Nephron (organoid): ENCODE data around the gene SCNM1.

ENCODE experiments used
- H3K27ac Mint-ChIP-seq, 3 experiments: 2 replicates each; pipeline ENCODE4 v1.8.0; 2020; ENCODE audit warnings: mixed read lengths in 3 of 3, mild to moderate bottlenecking in 2 of 3, moderate library complexity in 1 of 3
- H3K27me3 Mint-ChIP-seq: 2 replicates; pipeline ENCODE4 v1.8.0; 2021; ENCODE audit warnings: low read depth, mild to moderate bottlenecking, moderate library complexity, mixed read lengths
- H3K36me3 Mint-ChIP-seq: 2 replicates; pipeline ENCODE4 v1.8.0; 2020; ENCODE audit warnings: low read depth, mixed read lengths
- H3K4me1 Mint-ChIP-seq: 2 replicates; pipeline ENCODE4 v1.8.0; 2020; ENCODE audit warnings: mixed read lengths
- H3K4me3 Mint-ChIP-seq, 3 experiments: 2 replicates each; pipeline ENCODE4 v1.8.0; 2020; ENCODE audit warnings: mild to moderate bottlenecking in 3 of 3, mixed read lengths in 3 of 3, moderate library complexity in 2 of 3
- H3K9me3 Mint-ChIP-seq: 2 replicates; pipeline ENCODE4 v1.8.0; 2020; ENCODE audit warnings: mixed read lengths
- CTCF ChIP-seq, 3 experiments: fragments of 200-600 bp; sonication (generic); IDR thresholded peaks; one replicate each; pipeline ENCODE4 v1.5.0; 2021; ENCODE audit warnings: antibody characterized with exemption in 3 of 3; ENCODE audit not compliant: unreplicated experiment in 3 of 3

The SCNM1 gene

DNA sequence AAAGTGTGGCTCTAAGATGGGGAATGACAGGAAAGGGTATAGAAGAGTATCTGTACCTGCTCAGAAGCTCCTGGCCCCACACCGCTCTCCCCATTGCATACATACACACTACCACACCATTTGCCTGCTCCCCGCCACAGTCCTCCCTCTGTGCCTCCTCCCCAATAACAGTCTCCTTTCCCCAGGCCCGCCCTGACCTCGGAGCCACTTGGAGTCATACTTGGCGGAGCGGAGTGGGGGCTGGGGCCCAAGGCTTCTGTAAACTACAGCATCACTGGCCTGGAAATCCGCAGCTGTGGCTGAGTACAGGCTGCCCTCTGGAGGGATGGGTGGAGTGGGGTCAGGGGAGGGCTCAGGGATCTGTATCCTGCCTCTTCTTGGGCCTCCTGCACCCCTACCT, 28.2 kb upstream of the SCNM1 start:
- Mint-ChIP-seq H3K36me3 (peaks cover 56% of the 10 kb centered on the region), H3K27ac (no peak overlapping the region), H3K9me3 (no peaks in the 10 kb centered on the region), H3K4me1 (peaks cover 15% of the 10 kb centered on the region), H3K4me3 (no peak overlapping the region), H3K27me3 (peaks cover 4% of the 10 kb centered on the region)
- TF ChIP-seq CTCF (IDR thresholded peaks at IDR 0.05; ENCODE audit: unreplicated experiment in 3 of 3): no peak

DNA sequence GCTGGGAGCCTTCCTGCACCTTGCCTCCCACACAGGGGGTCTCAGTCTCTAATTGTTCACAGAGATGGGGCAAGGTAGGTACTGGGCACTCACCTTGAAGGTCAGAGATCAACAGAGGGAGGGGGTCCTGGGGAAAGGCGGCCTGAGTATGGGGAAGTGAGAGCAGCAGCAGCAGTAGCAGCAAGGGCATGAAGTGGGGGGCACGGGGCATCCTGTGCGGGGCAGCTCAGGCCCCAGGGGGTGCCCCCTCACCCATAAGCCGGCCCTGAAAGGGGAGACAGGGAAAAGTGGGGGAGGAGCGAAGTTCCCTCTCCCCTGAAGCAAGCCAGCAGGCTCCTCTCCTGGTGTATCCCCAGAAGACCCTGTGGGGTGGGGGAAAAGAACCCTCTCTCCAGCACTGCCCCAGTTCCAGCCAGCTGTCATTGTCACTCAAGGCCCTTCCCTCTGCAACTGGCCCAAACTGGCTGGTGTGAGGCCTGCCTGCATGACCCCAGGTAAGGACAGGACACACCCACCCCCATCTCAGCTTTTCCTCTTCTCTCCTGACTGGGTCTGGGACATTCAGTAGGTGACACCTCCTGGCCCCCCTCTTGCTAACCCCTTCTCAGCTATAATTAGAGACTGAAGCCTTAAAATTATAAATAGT, 23.4 kb upstream of the SCNM1 start:
- peak overlapping the region; percentile 8 to 87 (median 66) for H3K4me3 Mint-ChIP-seq
- TF ChIP-seq CTCF (IDR thresholded peaks at IDR 0.05; ENCODE audit: unreplicated experiment in 3 of 3): no peak
- peaks cover 36% of the 10 kb centered on the region for H3K4me1 Mint-ChIP-seq
- peak overlapping the region; percentile 59 to 80 (median 65) for H3K27ac Mint-ChIP-seq
- no peaks in the 10 kb centered on the region for H3K9me3 Mint-ChIP-seq
- no peaks in the 10 kb centered on the region for H3K27me3 Mint-ChIP-seq
- H3K36me3 Mint-ChIP-seq: peaks cover 21% of the 10 kb centered on the region

GRCh38 chr1:151143057-151143435, 22.9 kb upstream of the SCNM1 start:
- Mint-ChIP-seq H3K4me1 (peaks cover 40% of the 10 kb centered on the region), H3K4me3 (peak overlapping the region; percentile 66 to 89 (median 87)), H3K36me3 (peaks cover 18% of the 10 kb centered on the region), H3K27ac (peak overlapping the region; percentile 59 to 80 (median 65)), H3K9me3 (no peaks in the 10 kb centered on the region), H3K27me3 (no peaks in the 10 kb centered on the region)
- TF ChIP-seq CTCF (IDR thresholded peaks at IDR 0.05; ENCODE audit: unreplicated experiment in 3 of 3): no peak

- peak overlapping the region; percentile 87 to 89 (median 88) for H3K4me3 Mint-ChIP-seq
- no peak for TF ChIP-seq CTCF (IDR thresholded peaks at IDR 0.05; ENCODE audit: unreplicated experiment in 3 of 3)
Measured at GRCh38 chr1:151143986-151144385, 22.0 kb upstream of the SCNM1 start.

DNA sequence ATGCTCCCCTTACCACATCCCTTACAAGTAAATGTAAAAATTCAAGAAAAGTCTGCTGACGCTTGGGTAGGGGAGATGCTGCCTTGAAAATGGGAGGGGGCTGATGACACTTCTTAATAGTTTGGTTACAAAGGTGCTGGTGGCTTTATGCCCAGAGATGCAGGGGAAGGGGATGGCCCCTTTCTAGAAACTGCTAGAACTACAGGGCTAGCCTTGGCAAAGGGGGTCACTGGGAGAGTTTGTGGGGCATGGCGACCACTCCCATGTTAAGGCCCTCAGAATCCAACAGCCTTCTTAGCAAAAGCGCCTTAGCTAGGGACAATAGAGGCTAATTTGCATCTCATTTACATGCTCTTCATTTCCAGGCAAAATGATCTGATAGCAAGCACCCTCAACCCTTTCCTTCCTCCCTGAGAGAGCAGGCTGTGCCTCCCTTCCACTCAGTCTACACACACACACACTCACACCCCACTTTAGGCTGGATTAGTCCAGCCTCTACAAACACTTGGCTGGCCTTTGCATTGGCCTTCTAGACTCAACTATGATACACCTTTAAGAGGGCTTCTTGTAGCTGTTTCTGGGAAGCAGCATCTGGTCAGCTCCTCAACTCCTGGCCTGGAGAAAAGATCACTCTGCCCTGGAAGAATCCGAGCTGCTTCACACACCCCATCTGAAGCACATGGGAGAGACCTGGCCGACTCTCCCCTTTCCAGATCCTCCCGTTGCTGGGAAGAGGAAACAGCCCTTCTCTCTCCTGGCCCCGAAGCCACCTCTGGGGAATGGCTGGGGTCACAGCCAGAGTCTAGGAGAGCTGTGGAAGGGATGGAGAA, 21.3 kb upstream of the SCNM1 start:
- H3K9me3 Mint-ChIP-seq: no peaks in the 10 kb centered on the region
- peaks cover 8% of the 10 kb centered on the region for H3K36me3 Mint-ChIP-seq
- H3K4me1 Mint-ChIP-seq: peaks cover 40% of the 10 kb centered on the region
- H3K27ac Mint-ChIP-seq: peak overlapping the region; percentile 47 to 72 (median 59)
- TF ChIP-seq CTCF (IDR thresholded peaks at IDR 0.05; ENCODE audit: unreplicated experiment in 3 of 3): no peak
- H3K4me3 Mint-ChIP-seq: peak overlapping the region; percentile 87 to 89 (median 88)
- no peaks in the 10 kb centered on the region for H3K27me3 Mint-ChIP-seq

More at GRCh38 chr1:151143986-151144385, 22.0 kb upstream of the SCNM1 start:
- Mint-ChIP-seq H3K27me3 (no peaks in the 10 kb centered on the region), H3K9me3 (no peaks in the 10 kb centered on the region), H3K27ac (peak overlapping the region; percentile 47 to 80 (median 59)), H3K4me1 (peaks cover 40% of the 10 kb centered on the region), H3K36me3 (peaks cover 14% of the 10 kb centered on the region)
